T-helper 1 cell treated with Interleukin-12 subunit alpha and Interleukin-12 subunit beta and Interleukin-4 antibody, amounts not matched to agents 30 μg/mL and 1 μg/mL, for 36 hours (primary cell): ENCODE data around the gene SUSD1.
"Not testable (repeated sequence)": the region's sequence is repeated elsewhere in the genome, so short reads cannot be mapped to it uniquely, and the experiment has no call there.

ENCODE experiments used
- H3K27ac Mint-ChIP-seq: one replicate; pipeline ENCODE4 v1.8.0; 2021; ENCODE audit warnings: mild to moderate bottlenecking, mixed read lengths
- H3K27me3 Mint-ChIP-seq: one replicate; pipeline ENCODE4 v1.8.0; 2021; ENCODE audit warnings: low read depth, mixed read lengths
- H3K36me3 Mint-ChIP-seq: one replicate; pipeline ENCODE4 v1.8.0; 2021; ENCODE audit warnings: low read depth, mixed read lengths
- H3K4me1 Mint-ChIP-seq: one replicate; pipeline ENCODE4 v1.8.0; 2021; ENCODE audit warnings: low read depth, mixed read lengths
- H3K4me3 Mint-ChIP-seq: one replicate; pipeline ENCODE4 v1.8.0; 2021; ENCODE audit warnings: mild to moderate bottlenecking, moderate library complexity, mixed read lengths
- H3K9me3 Mint-ChIP-seq: one replicate; pipeline ENCODE4 v1.8.0; 2021; ENCODE audit warnings: mixed read lengths

Gene SUSD1

GRCh38 chr9:112174965-112175795 lies at the start of gene SUSD1:
TSS of gene SUSD1 (minus strand) at chr9:112175297. CDS start at chr9:112175235, 62 bp downstream.
- Mint-ChIP-seq H3K27me3 (no peaks in the 10 kb centered on the region), H3K4me1 (peaks cover 58% of the 10 kb centered on the region), H3K9me3 (no peaks in the 10 kb centered on the region), H3K36me3 (peaks cover 28% of the 10 kb centered on the region), H3K27ac (peak within 1 kb of the TSS; percentile 96), H3K4me3 (peak within 1 kb of the TSS; percentile 86)

- H3K4me1 Mint-ChIP-seq, result peaks cover 14% of the 10 kb centered on the region
- no peak overlapping the region for H3K4me3 Mint-ChIP-seq
- H3K27ac Mint-ChIP-seq, result no peak overlapping the region
- no peaks in the 10 kb centered on the region for H3K27me3 Mint-ChIP-seq
- peaks cover 55% of the 10 kb centered on the region for H3K36me3 Mint-ChIP-seq
- H3K9me3 Mint-ChIP-seq, result no peaks in the 10 kb centered on the region
Observed at GRCh38 chr9:112224401-112225289, 49.5 kb upstream of the SUSD1 start.

- Mint-ChIP-seq H3K9me3 (no peaks in the 10 kb centered on the region), H3K36me3 (peaks cover 44% of the 10 kb centered on the region), H3K4me3 (peak overlapping the region; percentile 36), H3K4me1 (peaks cover 29% of the 10 kb centered on the region), H3K27me3 (no peaks in the 10 kb centered on the region), H3K27ac (peak overlapping the region; percentile 62)
Observed at GRCh38 chr9:112218908-112219307, 43.8 kb upstream of the SUSD1 start.

- Mint-ChIP-seq H3K9me3 (peaks cover 9% of the 10 kb centered on the region), H3K36me3 (peaks cover 52% of the 10 kb centered on the region), H3K4me1 (peaks cover 9% of the 10 kb centered on the region), H3K4me3 (no peak overlapping the region), H3K27me3 (no peaks in the 10 kb centered on the region), H3K27ac (no peak overlapping the region)
Observed at GRCh38 chr9:112212926-112213325, 37.8 kb upstream of the SUSD1 start.

- H3K4me3 Mint-ChIP-seq, result no peak overlapping the region
- H3K27me3 Mint-ChIP-seq, result no peaks in the 10 kb centered on the region
- peaks cover 63% of the 10 kb centered on the region for H3K36me3 Mint-ChIP-seq
- no peak overlapping the region for H3K27ac Mint-ChIP-seq
- H3K4me1 Mint-ChIP-seq, result no peaks in the 10 kb centered on the region
- peaks cover 18% of the 10 kb centered on the region for H3K9me3 Mint-ChIP-seq
Observed at GRCh38 chr9:112207451-112207850, 32.4 kb upstream of the SUSD1 start.

GRCh38 chr9:112203536-112203935 lies 28.4 kb upstream of the SUSD1 start:
- Mint-ChIP-seq H3K4me3 (no peak overlapping the region), H3K9me3 (peaks cover 16% of the 10 kb centered on the region), H3K27me3 (no peaks in the 10 kb centered on the region), H3K36me3 (peaks cover 38% of the 10 kb centered on the region), H3K4me1 (peaks cover 6% of the 10 kb centered on the region), H3K27ac (no peak overlapping the region)

GRCh38 chr9:112200711-112201110 lies 25.6 kb upstream of the SUSD1 start:
- H3K9me3 Mint-ChIP-seq, result no peaks in the 10 kb centered on the region
- H3K36me3 Mint-ChIP-seq, result peaks cover 21% of the 10 kb centered on the region
- no peaks in the 10 kb centered on the region for H3K27me3 Mint-ChIP-seq
- H3K27ac Mint-ChIP-seq, result no peak overlapping the region
- H3K4me1 Mint-ChIP-seq, result peaks cover 7% of the 10 kb centered on the region
- no peak overlapping the region for H3K4me3 Mint-ChIP-seq

- Mint-ChIP-seq H3K4me3 (no peak overlapping the region), H3K27me3 (no peaks in the 10 kb centered on the region), H3K4me1 (peaks cover 7% of the 10 kb centered on the region), H3K36me3 (peaks cover 14% of the 10 kb centered on the region), H3K9me3 (no peaks in the 10 kb centered on the region), H3K27ac (no peak overlapping the region)
Observed at GRCh38 chr9:112198646-112199045, 23.5 kb upstream of the SUSD1 start.

GRCh38 chr9:112194969-112195431 lies 19.9 kb upstream of the SUSD1 start:
- H3K4me3 Mint-ChIP-seq, result no peak overlapping the region
- no peaks in the 10 kb centered on the region for H3K9me3 Mint-ChIP-seq
- no peak overlapping the region for H3K27ac Mint-ChIP-seq

GRCh38 chr9:112193572-112194288 lies 18.6 kb upstream of the SUSD1 start:
- Mint-ChIP-seq H3K27ac (no peak overlapping the region), H3K36me3 (peaks cover 10% of the 10 kb centered on the region), H3K9me3 (no peaks in the 10 kb centered on the region), H3K27me3 (peaks cover 3% of the 10 kb centered on the region), H3K4me1 (peaks cover 4% of the 10 kb centered on the region), H3K4me3 (no peak overlapping the region)

More at GRCh38 chr9:112194969-112195431, 19.9 kb upstream of the SUSD1 start:
- Mint-ChIP-seq H3K4me1 (peaks cover 7% of the 10 kb centered on the region), H3K27me3 (peaks cover 3% of the 10 kb centered on the region), H3K36me3 (peaks cover 10% of the 10 kb centered on the region)

GRCh38 chr9:112190320-112190719 lies 15.2 kb upstream of the SUSD1 start:
- H3K4me1 Mint-ChIP-seq, H3K4me3 Mint-ChIP-seq, H3K27ac Mint-ChIP-seq, H3K27me3 Mint-ChIP-seq, H3K9me3 Mint-ChIP-seq: not testable (repeated sequence)
- peaks cover 12% of the 10 kb centered on the region for H3K36me3 Mint-ChIP-seq

- no peaks in the 10 kb centered on the region for H3K9me3 Mint-ChIP-seq
- H3K4me1 Mint-ChIP-seq, result peaks cover 1% of the 10 kb centered on the region
- H3K27ac Mint-ChIP-seq, result no peak overlapping the region
- H3K36me3 Mint-ChIP-seq, result peaks cover 11% of the 10 kb centered on the region
- H3K4me3 Mint-ChIP-seq, result no peak overlapping the region
- H3K27me3 Mint-ChIP-seq, result peaks cover 9% of the 10 kb centered on the region
Observed at GRCh38 chr9:112188884-112189283, 13.8 kb upstream of the SUSD1 start.

GRCh38 chr9:112187404-112187803 lies 12.3 kb upstream of the SUSD1 start:
- H3K27me3 Mint-ChIP-seq, result peaks cover 17% of the 10 kb centered on the region
- no peak overlapping the region for H3K4me3 Mint-ChIP-seq
- H3K36me3 Mint-ChIP-seq, result peaks cover 16% of the 10 kb centered on the region
- peaks cover 6% of the 10 kb centered on the region for H3K4me1 Mint-ChIP-seq
- H3K9me3 Mint-ChIP-seq, result peaks cover 12% of the 10 kb centered on the region
- no peak overlapping the region for H3K27ac Mint-ChIP-seq

GRCh38 chr9:112186695-112187094 lies 11.6 kb upstream of the SUSD1 start:
- Mint-ChIP-seq H3K36me3 (peaks cover 17% of the 10 kb centered on the region), H3K4me1 (peaks cover 7% of the 10 kb centered on the region), H3K27me3 (peaks cover 19% of the 10 kb centered on the region), H3K9me3 (peaks cover 13% of the 10 kb centered on the region), H3K27ac (no peak overlapping the region), H3K4me3 (no peak overlapping the region)
